GM06990 (cell line): Measurements from ENCODE around the gene PHF10.

ENCODE experiments used
- DNase-seq: peaks from one replicate; pipeline ENCODE4 v3.0.0-alpha.2; 2011; ENCODE audit not compliant: insufficient read length; ENCODE audit errors: extremely low read depth
- H3K27me3 ChIP-seq: replicated peaks from 2 replicates; pipeline ENCODE4 v1.6.0; 2011; ENCODE audit warnings: low read length; ENCODE audit not compliant: control insufficient read depth, insufficient read depth
- H3K36me3 ChIP-seq: 2 replicates; pipeline ENCODE4 v1.5.1; 2011; ENCODE audit warnings: low read length; ENCODE audit not compliant: control insufficient read depth, insufficient read depth
- H3K4me3 ChIP-seq: replicated peaks from 2 replicates; pipeline ENCODE4 v1.5.1; 2011; ENCODE audit warnings: low read depth, mild to moderate bottlenecking, control low read depth, low read length
- CTCF ChIP-seq: IDR thresholded peaks from 2 replicates; pipeline ENCODE4 v1.5.1; 2011; ENCODE audit warnings: low read length, control low read depth, mild to moderate bottlenecking, inconsistent platforms; ENCODE audit not compliant: insufficient read depth, poor library complexity, severe bottlenecking

Gene PHF10

GRCh38 chr6:169684056-169684455 lies 40.2 kb downstream of the PHF10 start:
- DNase-seq = no peak
- H3K27me3 ChIP-seq = no peaks in the 10 kb centered on the region
- H3K4me3 ChIP-seq = no peak overlapping the region
- no peak for TF ChIP-seq CTCF
- H3K36me3 ChIP-seq = peaks cover 3% of the 10 kb centered on the region

- no peak for DNase-seq
- no peaks in the 10 kb centered on the region for H3K27me3 ChIP-seq
- no peak for TF ChIP-seq CTCF
- H3K4me3 ChIP-seq = no peak overlapping the region
- peaks cover 3% of the 10 kb centered on the region for H3K36me3 ChIP-seq
Measured at GRCh38 chr6:169678342-169678741, 46.0 kb downstream of the PHF10 start.

- DNase-seq = no peak
- H3K36me3 ChIP-seq = no peaks in the 10 kb centered on the region; the same call in none of the 2 replicates
- H3K27me3 ChIP-seq = no peaks in the 10 kb centered on the region
- no peak overlapping the region for H3K4me3 ChIP-seq
- no peak for TF ChIP-seq CTCF
Measured at GRCh38 chr6:169677096-169677495, 47.2 kb downstream of the PHF10 start.

- DNase-seq = no peak
- H3K36me3 ChIP-seq = peaks cover 3% of the 10 kb centered on the region
- H3K27me3 ChIP-seq = no peaks in the 10 kb centered on the region
- no peak for TF ChIP-seq CTCF
- no peak overlapping the region for H3K4me3 ChIP-seq
Measured at GRCh38 chr6:169675011-169675410, 49.3 kb downstream of the PHF10 start.

GRCh38 chr6:169671563-169671962 lies 52.7 kb downstream of the PHF10 start:
- no peak for TF ChIP-seq CTCF
- no peak for DNase-seq
- H3K27me3 ChIP-seq = no peaks in the 10 kb centered on the region
- peaks cover 4% of the 10 kb centered on the region; the same call in 1 of the 2 replicates for H3K36me3 ChIP-seq
- no peak overlapping the region for H3K4me3 ChIP-seq

GRCh38 chr6:169669889-169670288 lies 54.4 kb downstream of the PHF10 start:
- Histone ChIP-seq H3K36me3 (peaks cover 6% of the 10 kb centered on the region), H3K27me3 (no peaks in the 10 kb centered on the region), H3K4me3 (no peak overlapping the region)
- no peak for DNase-seq
- TF ChIP-seq CTCF = no peak
